ENCODE data around the gene RAB37. TPM values are rescaled to one million over a fixed set of nuclear protein-coding genes. Genes with fewer than 3 reads are reported as not detected.

Gene RAB37, protein sequence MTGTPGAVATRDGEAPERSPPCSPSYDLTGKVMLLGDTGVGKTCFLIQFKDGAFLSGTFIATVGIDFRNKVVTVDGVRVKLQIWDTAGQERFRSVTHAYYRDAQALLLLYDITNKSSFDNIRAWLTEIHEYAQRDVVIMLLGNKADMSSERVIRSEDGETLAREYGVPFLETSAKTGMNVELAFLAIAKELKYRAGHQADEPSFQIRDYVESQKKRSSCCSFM
- polyA plus RNA-seq (2011; rRNA removed) (0.16 and 0.21 TPM in 2 replicates), polyA minus RNA-seq (2011; rRNA and poly(A)+ RNA removed) (not detected in 2 replicates)

DNA sequence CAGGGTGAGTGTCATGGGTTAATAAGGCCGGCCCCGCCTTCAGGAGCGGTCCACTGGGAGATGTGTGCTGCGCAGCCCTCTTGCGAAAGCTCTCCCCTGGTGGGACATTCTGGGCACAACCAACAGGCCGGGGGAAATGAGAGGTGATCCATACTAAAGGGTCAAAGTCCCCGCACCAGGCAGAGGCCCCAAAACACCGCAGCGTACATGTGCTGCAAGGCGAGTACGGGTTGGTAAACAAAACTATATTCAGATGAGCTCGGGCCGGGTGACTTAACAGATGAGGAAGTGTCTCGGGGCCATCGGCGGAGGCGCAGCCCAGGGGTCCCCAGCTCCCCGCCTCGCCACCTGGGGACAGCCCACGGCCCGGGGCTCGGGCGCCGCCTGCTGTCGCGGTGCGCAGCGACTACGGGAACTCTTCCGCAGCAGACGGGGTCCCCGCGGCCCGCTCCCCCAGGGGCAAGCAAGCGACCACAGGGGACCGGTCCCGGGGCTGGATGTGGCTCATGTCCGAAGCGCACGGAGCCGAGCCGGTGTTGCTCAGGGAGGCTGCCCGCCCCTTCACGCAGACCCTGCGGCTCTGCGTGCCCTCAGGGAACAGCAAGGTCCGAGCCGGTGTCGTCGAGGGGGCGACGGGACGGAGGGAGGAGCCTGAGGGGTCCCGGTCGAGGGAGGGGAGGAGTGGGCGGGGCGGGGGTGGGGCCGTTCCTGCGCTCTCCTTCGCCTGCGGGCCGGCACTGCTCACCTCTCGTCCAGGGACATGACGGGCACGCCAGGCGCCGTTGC, at the start of gene RAB37:
RAB37 (plus strand) TSS at position 744 of the 786 bp plus-strand sequence; CDS start at position 761, 17 bp downstream.
- POLR2A ChIA-PET: interaction anchor here (0.6 kb wide), 1 partner anchor 686 kb away, joined by 3 read pairs; no protein-coding TSS in a partner anchor
- Histone ChIP-seq H3K4me3 (ENCODE audit: low read depth, low read length) (no peak within 1 kb of the TSS), H3K27ac (ENCODE audit: low read depth, low read length) (no peak within 1 kb of the TSS), H3K9me3 (ENCODE audit: control insufficient read depth, insufficient read depth, low read length) (no peaks in the 10 kb centered on the region; the same call in 1 of the 2 replicates), H3K27me3 (ENCODE audit: control insufficient read depth, insufficient read depth, low read length) (peaks cover 43% of the 10 kb centered on the region)
- CTCF ChIA-PET: interaction anchor here (0.6 to 4.0 kb wide), 8 partner anchors 8 to 123 kb away, joined by 3 to 28 read pairs (median 4); partner anchors contain the start of genes GRIN2C and NAT9
- TF ChIP-seq, protein P1, sequence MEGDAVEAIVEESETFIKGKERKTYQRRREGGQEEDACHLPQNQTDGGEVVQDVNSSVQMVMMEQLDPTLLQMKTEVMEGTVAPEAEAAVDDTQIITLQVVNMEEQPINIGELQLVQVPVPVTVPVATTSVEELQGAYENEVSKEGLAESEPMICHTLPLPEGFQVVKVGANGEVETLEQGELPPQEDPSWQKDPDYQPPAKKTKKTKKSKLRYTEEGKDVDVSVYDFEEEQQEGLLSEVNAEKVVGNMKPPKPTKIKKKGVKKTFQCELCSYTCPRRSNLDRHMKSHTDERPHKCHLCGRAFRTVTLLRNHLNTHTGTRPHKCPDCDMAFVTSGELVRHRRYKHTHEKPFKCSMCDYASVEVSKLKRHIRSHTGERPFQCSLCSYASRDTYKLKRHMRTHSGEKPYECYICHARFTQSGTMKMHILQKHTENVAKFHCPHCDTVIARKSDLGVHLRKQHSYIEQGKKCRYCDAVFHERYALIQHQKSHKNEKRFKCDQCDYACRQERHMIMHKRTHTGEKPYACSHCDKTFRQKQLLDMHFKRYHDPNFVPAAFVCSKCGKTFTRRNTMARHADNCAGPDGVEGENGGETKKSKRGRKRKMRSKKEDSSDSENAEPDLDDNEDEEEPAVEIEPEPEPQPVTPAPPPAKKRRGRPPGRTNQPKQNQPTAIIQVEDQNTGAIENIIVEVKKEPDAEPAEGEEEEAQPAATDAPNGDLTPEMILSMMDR (IDR thresholded peaks at IDR 0.05; ENCODE audit: low read depth, low read length): no peak
- DNase-seq (ENCODE audit: low read depth, low spot score): no peak

DNA sequence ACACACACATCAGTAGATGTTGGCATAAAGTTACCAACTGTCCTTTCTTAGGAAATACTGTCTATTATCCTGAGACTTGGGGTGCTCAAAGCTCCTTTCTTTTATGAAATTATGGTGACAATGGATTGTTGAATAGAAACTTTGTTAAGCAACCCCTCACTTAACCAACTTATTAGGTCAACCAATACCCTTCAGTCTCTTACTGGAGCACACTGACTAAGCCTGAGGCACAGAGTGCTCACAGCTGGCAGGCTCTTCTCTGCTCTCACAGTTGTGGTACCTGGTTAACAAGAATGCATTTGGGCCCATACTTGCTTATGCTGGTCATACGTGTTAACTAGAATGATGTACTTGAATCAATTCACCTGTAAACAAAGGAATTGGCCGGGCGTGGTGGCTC, 49.2 kb upstream of the RAB37 start:
- ChIA-PET POLR2A (no interaction called here), CTCF (no interaction called here)
- Histone ChIP-seq H3K27ac (ENCODE audit: low read depth, low read length) (no peak overlapping the region), H3K27me3 (ENCODE audit: control insufficient read depth, insufficient read depth, low read length) (no peaks in the 10 kb centered on the region), H3K9me3 (ENCODE audit: control insufficient read depth, insufficient read depth, low read length) (no peaks in the 10 kb centered on the region), H3K4me3 (ENCODE audit: low read depth, low read length) (no peak overlapping the region)
- TF ChIP-seq, protein P1 (IDR thresholded peaks at IDR 0.05; ENCODE audit: low read depth, low read length): no peak
- DNase-seq (ENCODE audit: low read depth, low spot score): no peak

DNA sequence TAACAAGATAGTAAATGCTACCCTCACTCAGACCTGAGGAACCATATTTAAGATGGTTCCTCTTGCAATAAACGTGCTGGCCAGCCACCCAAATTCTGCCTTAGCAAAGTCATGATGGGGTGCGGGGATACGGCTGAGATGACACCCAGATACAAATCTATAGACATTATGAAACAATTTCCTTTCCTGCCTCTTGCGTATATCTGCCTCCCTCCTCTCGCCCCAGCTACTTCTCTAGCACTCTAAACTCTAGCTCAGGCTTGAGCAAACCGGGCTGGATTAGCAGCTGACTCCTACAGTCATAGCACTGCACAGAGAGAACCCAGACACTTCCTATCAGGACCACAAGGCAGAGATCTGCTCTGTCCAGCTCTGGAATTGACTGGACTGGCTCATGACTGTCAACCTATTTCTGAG, 46.6 kb upstream of the RAB37 start:
- Histone ChIP-seq H3K27ac (ENCODE audit: low read depth, low read length) (no peak overlapping the region), H3K4me3 (ENCODE audit: low read depth, low read length) (no peak overlapping the region), H3K27me3 (ENCODE audit: control insufficient read depth, insufficient read depth, low read length) (no peaks in the 10 kb centered on the region), H3K9me3 (ENCODE audit: control insufficient read depth, insufficient read depth, low read length) (no peaks in the 10 kb centered on the region)
- TF ChIP-seq, protein P1 (IDR thresholded peaks at IDR 0.05; ENCODE audit: low read depth, low read length): no peak
- no peak for DNase-seq (ENCODE audit: low read depth, low spot score)
- ChIA-PET CTCF (no interaction called here), POLR2A (no interaction called here)

DNA sequence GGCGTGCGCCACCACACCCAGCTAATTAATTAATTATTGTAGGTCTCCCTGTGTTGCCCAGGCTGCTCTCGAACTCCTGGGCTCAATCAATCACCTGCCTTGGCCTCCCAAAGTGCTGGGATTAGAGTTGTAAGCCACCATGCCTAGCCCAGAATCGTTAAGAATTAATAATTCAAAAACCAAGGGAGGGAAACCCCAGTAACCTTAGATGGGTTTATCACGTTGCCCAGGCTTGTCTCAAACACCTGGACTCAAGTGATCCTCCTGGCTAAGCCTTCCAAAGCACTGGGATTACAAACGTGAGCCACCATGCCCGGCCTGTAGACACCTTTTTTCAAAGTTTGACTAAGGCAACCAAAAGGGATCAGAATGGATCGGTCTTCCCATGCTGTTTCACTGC, 45.9 kb upstream of the RAB37 start:
- DNase-seq (ENCODE audit: low read depth, low spot score): no peak
- ChIA-PET CTCF (interaction anchor here (1.4 to 1.5 kb wide), 2 partner anchors 34 to 53 kb away, joined by 3 to 4 read pairs; no protein-coding TSS in a partner anchor), POLR2A (no interaction called here)
- H3K9me3 ChIP-seq (ENCODE audit: control insufficient read depth, insufficient read depth, low read length): no peaks in the 10 kb centered on the region
- H3K27ac ChIP-seq (ENCODE audit: low read depth, low read length): no peak overlapping the region
- H3K27me3 ChIP-seq (ENCODE audit: control insufficient read depth, insufficient read depth, low read length): no peaks in the 10 kb centered on the region
- TF ChIP-seq, protein P1 (IDR thresholded peaks at IDR 0.05; ENCODE audit: low read depth, low read length): no peak
- H3K4me3 ChIP-seq (ENCODE audit: low read depth, low read length): no peak overlapping the region

DNA sequence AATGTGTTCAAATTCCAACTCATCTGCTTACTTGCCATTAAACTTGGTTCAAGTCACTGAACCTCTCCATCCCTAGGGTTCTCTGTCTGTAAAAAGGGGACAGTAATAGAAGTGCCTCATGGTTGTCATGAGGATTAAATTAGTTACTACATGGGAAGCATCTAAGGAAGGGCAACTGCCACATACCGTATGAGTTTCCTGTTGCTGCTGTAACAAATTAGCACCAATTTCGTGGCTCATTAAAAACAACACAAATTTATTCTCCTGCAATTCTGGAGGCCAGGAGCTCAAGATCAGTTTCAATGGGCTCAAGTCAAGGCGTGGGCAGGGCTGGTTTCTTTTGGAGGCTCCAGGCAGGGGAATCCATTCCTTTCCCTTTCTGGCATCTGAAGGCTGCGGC, 43.0 kb upstream of the RAB37 start:
- TF ChIP-seq, protein P1 (IDR thresholded peaks at IDR 0.05; ENCODE audit: low read depth, low read length): no peak
- no peaks in the 10 kb centered on the region for H3K27me3 ChIP-seq (ENCODE audit: control insufficient read depth, insufficient read depth, low read length)
- POLR2A ChIA-PET: no interaction called here
- no peak overlapping the region for H3K27ac ChIP-seq (ENCODE audit: low read depth, low read length)
- H3K9me3 ChIP-seq (ENCODE audit: control insufficient read depth, insufficient read depth, low read length): no peaks in the 10 kb centered on the region
- DNase-seq (ENCODE audit: low read depth, low spot score): no peak
- H3K4me3 ChIP-seq (ENCODE audit: low read depth, low read length): no peak overlapping the region
- CTCF ChIA-PET: no interaction called here
